Hematopoietic multipotent progenitor cell treated with erythropoietin and hydrocortisone succinate and interleukin-3 and kit ligand, for 15 days (in vitro differentiated cells): ENCODE results near the gene TRIM7.
"Not testable (repeated sequence)": the region's sequence is repeated elsewhere in the genome, so short reads cannot be mapped to it uniquely, and the experiment has no call there.

Source experiments
- DNase-seq: peaks from one replicate; pipeline ENCODE4 v3.0.0-alpha.2; 2015; ENCODE audit warnings: low spot score

The TRIM7 gene

GRCh38 chr5:181233088-181233800 is 28.2 kb upstream of the TRIM7 start:
- DNase-seq: no peak

- DNase-seq: no peak
These were observed 27.6 kb upstream of the TRIM7 start for GRCh38 chr5:181232593-181232992.

- no peak for DNase-seq
These were observed 26.4 kb upstream of the TRIM7 start for GRCh38 chr5:181231432-181231831.

GRCh38 chr5:181230551-181230950 is 25.6 kb upstream of the TRIM7 start:
- DNase-seq: no peak

GRCh38 chr5:181229996-181230395 is 25.0 kb upstream of the TRIM7 start:
- DNase-seq: no peak

GRCh38 chr5:181224390-181225229 is 19.6 kb upstream of the TRIM7 start:
- DNase-seq: no peak

- DNase-seq: no peak
These were observed 18.9 kb upstream of the TRIM7 start for GRCh38 chr5:181223729-181224389.

- DNase-seq: peak; percentile 90
These were observed 18.2 kb upstream of the TRIM7 start, which contains the start of gene TRIM41 for GRCh38 chr5:181223058-181223728. TRIM41 (plus strand) TSS chr5:181223281; CDS start chr5:181224000, 719 bp downstream.

- DNase-seq: no peak
These were observed 17.6 kb upstream of the TRIM7 start for GRCh38 chr5:181222630-181223057.

- DNase-seq: peak; percentile 89
These were observed 17.0 kb upstream of the TRIM7 start for GRCh38 chr5:181221792-181222629.

- DNase-seq: no peak
These were observed 16.3 kb upstream of the TRIM7 start for GRCh38 chr5:181221105-181221791.

- no peak for DNase-seq
These were observed 15.2 kb upstream of the TRIM7 start for GRCh38 chr5:181220178-181220515.

GRCh38 chr5:181219262-181220177 is 14.5 kb upstream of the TRIM7 start:
- DNase-seq: no peak

GRCh38 chr5:181218795-181219124 is 13.8 kb upstream of the TRIM7 start:
- DNase-seq: no peak

- DNase-seq: no peak
These were observed 12.7 kb upstream of the TRIM7 start for GRCh38 chr5:181217803-181218062.

- peak; percentile 30 for DNase-seq
These were observed 12.3 kb upstream of the TRIM7 start for GRCh38 chr5:181217111-181217802.

- peak; percentile 23 for DNase-seq
These were observed 11.3 kb upstream of the TRIM7 start for GRCh38 chr5:181215997-181216989.

GRCh38 chr5:181214249-181214648 is 9.3 kb upstream of the TRIM7 start:
- not testable (repeated sequence) for DNase-seq
